Measurements from ENCODE around the gene TLN1. TPM values are rescaled to one million over a fixed set of nuclear protein-coding genes. Genes with fewer than 3 reads are reported as not detected.

The TLN1 gene
- total RNA-seq, 1 experiment from 2014 or later: 173 TPM

GRCh38 chr9:35687972-35688557, 43.9 kb downstream of the TLN1 start:
- no peak overlapping the region for H3K4me3 ChIP-seq (ENCODE audit: low read depth, low read length, poor library complexity, severe bottlenecking)
- intact Hi-C loops (cut with micrococcal nuclease; ENCODE audit: unreplicated experiment): no loop called here

DNA sequence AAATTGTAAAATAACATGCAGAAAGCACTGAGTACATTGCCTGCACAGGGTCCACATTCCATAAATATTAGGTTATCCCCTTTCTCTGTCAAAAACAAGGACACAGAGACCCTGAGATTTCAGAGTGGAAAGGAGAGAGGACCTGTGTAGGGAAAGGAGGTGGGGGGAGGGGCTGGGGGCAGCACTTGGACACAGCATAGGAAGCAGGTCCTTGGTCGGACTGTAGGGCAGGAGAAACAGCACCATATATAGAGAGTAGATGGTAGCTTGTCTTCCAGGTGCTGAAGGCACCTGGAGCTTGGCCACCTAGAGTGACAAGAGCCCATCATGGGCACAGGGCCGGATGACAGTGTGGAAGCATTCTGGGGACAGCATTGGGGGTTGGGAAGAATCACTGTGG, 44.7 kb downstream of the TLN1 start:
- Histone ChIP-seq H3K36me3 (ENCODE audit: insufficient read depth, low read length, poor library complexity, severe bottlenecking) (peaks cover 5% of the 10 kb centered on the region), H3K27ac (ENCODE audit: low read depth, low read length, poor library complexity, severe bottlenecking) (no peak overlapping the region), H3K9me3 (ENCODE audit: low read depth, low read length, poor library complexity, severe bottlenecking) (no peaks in the 10 kb centered on the region), H3K4me3 (ENCODE audit: low read depth, low read length, poor library complexity, severe bottlenecking) (no peak overlapping the region), H3K27me3 (replicated peaks; ENCODE audit: insufficient read depth, low read depth, low read length, poor library complexity) (no peaks in the 10 kb centered on the region), H3K4me1 (ENCODE audit: insufficient read depth, low read length, poor library complexity, severe bottlenecking) (peaks cover 25% of the 10 kb centered on the region)
- no peak for DNase-seq (ENCODE audit: low spot score)
- intact Hi-C loops (cut with micrococcal nuclease; ENCODE audit: unreplicated experiment): no loop called here
- ChIA-PET POLR2A (ENCODE audit: low non-redundant PET) (no interaction called here), CTCF (interaction anchor here (1.2 kb wide), 1 partner anchor 9 kb away, joined by 6 read pairs; no protein-coding TSS in a partner anchor)
- no peak for TF ChIP-seq EZH2 (IDR thresholded peaks at IDR 0.05; ENCODE audit: borderline replicate concordance, low read depth, low read length, poor library complexity, severe bottlenecking)
- TF ChIP-seq CTCF (conservative IDR thresholded peaks at IDR 0.05; ENCODE audit: low read depth, low read length): no peak
- no TSS peak for BruUV-seq (replicated peaks)

More at GRCh38 chr9:35687972-35688557, 43.9 kb downstream of the TLN1 start:
- no TSS peak for BruUV-seq (replicated peaks)
- no peak for DNase-seq (ENCODE audit: low spot score)
- Histone ChIP-seq H3K27me3 (replicated peaks; ENCODE audit: insufficient read depth, low read depth, low read length, poor library complexity) (no peaks in the 10 kb centered on the region), H3K9me3 (ENCODE audit: low read depth, low read length, poor library complexity, severe bottlenecking) (no peaks in the 10 kb centered on the region), H3K27ac (ENCODE audit: low read depth, low read length, poor library complexity, severe bottlenecking) (no peak overlapping the region), H3K36me3 (ENCODE audit: insufficient read depth, low read length, poor library complexity, severe bottlenecking) (peaks cover 5% of the 10 kb centered on the region), H3K4me1 (ENCODE audit: insufficient read depth, low read length, poor library complexity, severe bottlenecking) (peaks cover 25% of the 10 kb centered on the region)
- TF ChIP-seq EZH2 (IDR thresholded peaks at IDR 0.05; ENCODE audit: borderline replicate concordance, low read depth, low read length, poor library complexity, severe bottlenecking) (no peak), CTCF (conservative IDR thresholded peaks at IDR 0.05; ENCODE audit: low read depth, low read length) (no peak)
- CTCF ChIA-PET: interaction anchor here (0.5 to 1.2 kb wide), 3 partner anchors 9 to 42 kb away, joined by 4 to 7 read pairs (median 6); no protein-coding TSS in a partner anchor
- POLR2A ChIA-PET (ENCODE audit: low non-redundant PET): no interaction called here

DNA sequence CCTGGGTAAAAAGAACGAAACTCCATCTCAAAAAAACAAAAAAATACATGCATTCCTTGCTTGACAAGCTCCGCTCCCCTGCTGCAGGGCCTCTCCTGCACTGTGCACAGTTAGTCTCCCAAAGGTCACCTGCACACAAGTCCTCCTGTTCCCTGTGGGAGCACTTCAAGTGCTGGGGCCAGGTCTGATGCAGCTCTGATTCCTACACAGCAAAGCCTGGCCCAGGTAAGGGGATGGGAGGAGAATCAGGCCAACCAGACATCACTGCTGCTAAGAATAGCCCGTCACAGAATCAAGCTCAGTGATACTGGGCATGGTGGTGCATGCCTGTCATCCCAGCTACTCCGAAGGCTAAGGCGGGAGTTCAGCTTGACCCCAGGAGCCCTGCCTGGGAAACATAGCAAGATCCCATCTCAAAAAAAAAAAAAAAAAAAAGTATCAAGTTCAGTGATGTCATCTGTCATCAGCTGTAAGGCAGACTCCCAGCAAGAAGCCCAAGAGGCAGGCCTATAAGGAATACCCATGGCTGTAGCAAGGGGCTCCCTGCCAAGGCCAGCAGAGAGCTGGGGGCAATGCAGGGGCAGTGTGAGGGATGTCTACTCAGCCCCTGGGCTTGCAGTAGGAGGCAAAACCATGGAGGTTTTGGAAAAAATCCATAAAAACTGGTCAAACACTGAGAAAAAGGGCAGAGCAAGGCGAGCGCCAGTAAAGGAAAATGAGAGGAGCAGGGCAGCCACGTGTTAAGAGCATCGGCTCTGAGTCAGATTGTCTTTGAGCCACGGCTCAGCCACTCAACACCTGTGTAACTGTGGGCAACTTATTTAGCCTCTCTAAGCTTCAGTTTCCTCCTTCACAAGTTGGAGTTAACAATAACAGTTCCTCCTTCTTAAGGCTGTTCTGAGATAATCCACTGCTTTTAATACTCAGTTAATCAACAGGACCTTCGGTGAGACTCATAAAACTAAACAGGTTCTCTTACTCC, 45.5 kb downstream of the TLN1 start:
- peaks cover 5% of the 10 kb centered on the region for H3K36me3 ChIP-seq (ENCODE audit: insufficient read depth, low read length, poor library complexity, severe bottlenecking)
- CTCF ChIA-PET: interaction anchor here (0.7 kb wide), 1 partner anchor 306 kb away, joined by 12 read pairs; no protein-coding TSS in a partner anchor
- no peak overlapping the region for H3K4me3 ChIP-seq (ENCODE audit: low read depth, low read length, poor library complexity, severe bottlenecking)

More for the DNA sequence above, 45.5 kb downstream of the TLN1 start:
- H3K4me1 ChIP-seq (ENCODE audit: insufficient read depth, low read length, poor library complexity, severe bottlenecking): peaks cover 25% of the 10 kb centered on the region
- H3K27me3 ChIP-seq (replicated peaks; ENCODE audit: insufficient read depth, low read depth, low read length, poor library complexity): no peaks in the 10 kb centered on the region
- H3K9me3 ChIP-seq (ENCODE audit: low read depth, low read length, poor library complexity, severe bottlenecking): no peaks in the 10 kb centered on the region
- POLR2A ChIA-PET (ENCODE audit: low non-redundant PET): no interaction called here
- DNase-seq (ENCODE audit: low spot score): no peak
- intact Hi-C loops (cut with micrococcal nuclease; ENCODE audit: unreplicated experiment): no loop called here
- TF ChIP-seq EZH2 (IDR thresholded peaks at IDR 0.05; ENCODE audit: borderline replicate concordance, low read depth, low read length, poor library complexity, severe bottlenecking) (no peak), CTCF (conservative IDR thresholded peaks at IDR 0.05; ENCODE audit: low read depth, low read length) (no peak)
- BruUV-seq (replicated peaks): no TSS peak
- H3K27ac ChIP-seq (ENCODE audit: low read depth, low read length, poor library complexity, severe bottlenecking): no peak overlapping the region

Measured in A673 (cell line).